ENCODE measurements around the gene MSI2. TPM values are rescaled to one million over a fixed set of nuclear protein-coding genes. Genes with fewer than 3 reads are reported as not detected.

MSI2 gene
- total and polyA plus RNA-seq, 5 experiments from 2014 or later, result 2.5 to 136 (median 4.9) TPM

GRCh38 chr17:57357830-57358430, 101.6 kb downstream of the MSI2 start:
- Mint-ChIP-seq H3K27ac (peak overlapping the region in 8 of 10 donors; percentile 1 to 81 (median 72)), H3K4me1 (peaks cover 43 to 65% (median 63%) of the 10 kb centered on the region in 4 donors), H3K36me3 (peaks cover 0 to 7% (median 4%) of the 10 kb centered on the region in 3 donors), H3K9me3 (no peaks in the 10 kb centered on the region), H3K4me3 (peak overlapping the region; percentile 32 to 77 (median 58)), H3K27me3 (no peaks in the 10 kb centered on the region)
- POLR2A ChIA-PET, result interaction anchor here (0.7 kb wide), 1 partner anchor 11 kb away, joined by 3 read pairs; no protein-coding TSS in a partner anchor
- peak in 2 of 10 donors; percentile 2 to 29 for DNase-seq
- ATAC-seq, result peak; percentile 33 to 78

GRCh38 chr17:57360266-57360665, 103.9 kb downstream of the MSI2 start:
- H3K9me3 Mint-ChIP-seq, result no peaks in the 10 kb centered on the region
- POLR2A ChIA-PET, result no interaction called here
- ATAC-seq, result no peak
- H3K4me3 Mint-ChIP-seq, result no peak overlapping the region
- peak overlapping the region in 1 of 10 donors; percentile 32 for H3K27ac Mint-ChIP-seq
- peaks cover 27 to 55% (median 51%) of the 10 kb centered on the region in 4 donors for H3K4me1 Mint-ChIP-seq
- peaks cover 0 to 4% (median 0%) of the 10 kb centered on the region in 3 donors for H3K36me3 Mint-ChIP-seq
- H3K27me3 Mint-ChIP-seq, result no peaks in the 10 kb centered on the region
- no peak for DNase-seq

- Mint-ChIP-seq H3K4me1 (peaks cover 15 to 44% (median 34%) of the 10 kb centered on the region in 4 donors), H3K27ac (peak overlapping the region in 2 of 10 donors; percentile 18 to 24), H3K9me3 (no peaks in the 10 kb centered on the region)
These were observed 106.7 kb downstream of the MSI2 start for GRCh38 chr17:57362797-57363556.

GRCh38 chr17:57363580-57363979, 107.3 kb downstream of the MSI2 start:
- Mint-ChIP-seq H3K27me3 (no peaks in the 10 kb centered on the region), H3K4me1 (peaks cover 11 to 40% (median 32%) of the 10 kb centered on the region in 4 donors), H3K36me3 (peaks cover 0 to 6% (median 0%) of the 10 kb centered on the region in 3 donors), H3K9me3 (no peaks in the 10 kb centered on the region), H3K4me3 (no peak overlapping the region), H3K27ac (peak overlapping the region in 3 of 10 donors; percentile 18 to 53 (median 24))
- DNase-seq, result no peak
- POLR2A ChIA-PET, result no interaction called here
- no peak for ATAC-seq

More at GRCh38 chr17:57362797-57363556, 106.7 kb downstream of the MSI2 start:
- DNase-seq (no peak), ATAC-seq (no peak)
- Mint-ChIP-seq H3K36me3 (peaks cover 0 to 6% (median 0%) of the 10 kb centered on the region in 3 donors), H3K27me3 (no peaks in the 10 kb centered on the region), H3K4me3 (peak overlapping the region in 1 of 10 donors; percentile 22)
- POLR2A ChIA-PET, result no interaction called here

- POLR2A ChIA-PET, result no interaction called here
- DNase-seq, result no peak
- Mint-ChIP-seq H3K27me3 (no peaks in the 10 kb centered on the region), H3K4me3 (no peak overlapping the region), H3K27ac (peak overlapping the region in 1 of 10 donors; percentile 53), H3K36me3 (peaks cover 0 to 6% (median 0%) of the 10 kb centered on the region in 3 donors), H3K9me3 (no peaks in the 10 kb centered on the region), H3K4me1 (peaks cover 12 to 45% (median 36%) of the 10 kb centered on the region in 4 donors)
- no peak for ATAC-seq
These were observed 107.8 kb downstream of the MSI2 start for GRCh38 chr17:57363998-57364643.

GRCh38 chr17:57365420-57365819, 109.1 kb downstream of the MSI2 start:
- Mint-ChIP-seq H3K4me3 (no peak overlapping the region), H3K36me3 (peaks cover 0 to 6% (median 0%) of the 10 kb centered on the region in 3 donors), H3K9me3 (no peaks in the 10 kb centered on the region), H3K27ac (peak overlapping the region in 2 of 10 donors; percentile 0 to 84), H3K27me3 (no peaks in the 10 kb centered on the region), H3K4me1 (peaks cover 16 to 46% (median 39%) of the 10 kb centered on the region in 4 donors)
- POLR2A ChIA-PET, result no interaction called here
- no peak for DNase-seq
- no peak for ATAC-seq

GRCh38 chr17:57366177-57366557, 109.8 kb downstream of the MSI2 start:
- Mint-ChIP-seq H3K27me3 (no peaks in the 10 kb centered on the region), H3K9me3 (no peaks in the 10 kb centered on the region), H3K4me3 (no peak overlapping the region), H3K4me1 (peaks cover 16 to 46% (median 38%) of the 10 kb centered on the region in 4 donors), H3K36me3 (peaks cover 0 to 6% (median 0%) of the 10 kb centered on the region in 3 donors), H3K27ac (no peak overlapping the region)
- ATAC-seq (no peak), DNase-seq (no peak)
- POLR2A ChIA-PET, result no interaction called here

- peaks cover 16 to 46% (median 38%) of the 10 kb centered on the region in 4 donors for H3K4me1 Mint-ChIP-seq
- POLR2A ChIA-PET, result interaction anchor here (0.7 kb wide), 1 partner anchor 319 kb away, joined by 3 read pairs; no protein-coding TSS in a partner anchor
- DNase-seq, result no peak
- no peak overlapping the region for H3K4me3 Mint-ChIP-seq
- H3K9me3 Mint-ChIP-seq, result no peaks in the 10 kb centered on the region
- ATAC-seq, result no peak
- H3K36me3 Mint-ChIP-seq, result peaks cover 0 to 6% (median 0%) of the 10 kb centered on the region in 3 donors
- H3K27me3 Mint-ChIP-seq, result no peaks in the 10 kb centered on the region
- no peak overlapping the region for H3K27ac Mint-ChIP-seq
These were observed 110.4 kb downstream of the MSI2 start for GRCh38 chr17:57366558-57367351.

- Mint-ChIP-seq H3K27ac (peak overlapping the region in 4 of 10 donors; percentile 5 to 70 (median 52)), H3K36me3 (peaks cover 0 to 19% (median 8%) of the 10 kb centered on the region in 3 donors), H3K4me1 (peaks cover 15 to 46% (median 31%) of the 10 kb centered on the region in 4 donors), H3K4me3 (no peak overlapping the region), H3K27me3 (no peaks in the 10 kb centered on the region), H3K9me3 (no peaks in the 10 kb centered on the region)
- DNase-seq (no peak), ATAC-seq (no peak)
- POLR2A ChIA-PET, result no interaction called here
These were observed 112.5 kb downstream of the MSI2 start for GRCh38 chr17:57368637-57369336.

- H3K36me3 Mint-ChIP-seq, result peaks cover 0 to 20% (median 8%) of the 10 kb centered on the region in 3 donors
- peak overlapping the region in 5 of 10 donors; percentile 31 to 70 (median 51) for H3K27ac Mint-ChIP-seq
- ATAC-seq (no peak), DNase-seq (no peak)
- no peaks in the 10 kb centered on the region for H3K27me3 Mint-ChIP-seq
- H3K9me3 Mint-ChIP-seq, result no peaks in the 10 kb centered on the region
- peaks cover 17 to 41% (median 28%) of the 10 kb centered on the region in 4 donors for H3K4me1 Mint-ChIP-seq
- H3K4me3 Mint-ChIP-seq, result no peak overlapping the region
- POLR2A ChIA-PET, result no interaction called here
These were observed 113.2 kb downstream of the MSI2 start for GRCh38 chr17:57369509-57369945.

- H3K4me1 Mint-ChIP-seq, result peaks cover 17 to 36% (median 28%) of the 10 kb centered on the region in 4 donors
- no peak for DNase-seq
- no peak for ATAC-seq
- H3K27me3 Mint-ChIP-seq, result no peaks in the 10 kb centered on the region
- H3K4me3 Mint-ChIP-seq, result no peak overlapping the region
- H3K36me3 Mint-ChIP-seq, result peaks cover 4 to 20% (median 8%) of the 10 kb centered on the region in 3 donors
- H3K9me3 Mint-ChIP-seq, result no peaks in the 10 kb centered on the region
- POLR2A ChIA-PET, result no interaction called here
- peak overlapping the region in 1 of 10 donors; percentile 17 for H3K27ac Mint-ChIP-seq
These were observed 113.8 kb downstream of the MSI2 start for GRCh38 chr17:57370037-57370581.
